SK-N-SH (cell line): ENCODE measurements around the gene CRYBA2. TPM values are rescaled to one million over a fixed set of nuclear protein-coding genes. Genes with fewer than 3 reads are reported as not detected.

Experiments used
- CTCF ChIA-PET: fragments of 300-600, 350-600 bp; formaldehyde crosslinking; extraction: SDS; loops from one replicate; lab custom pipeline; 2021; lab: Yijun Ruan, JAX
- POLR2A ChIA-PET: fragments of 350-600 bp; sonication (Branson Sonifier 250); formaldehyde crosslinking; extraction: SDS; loops from one replicate; lab custom pipeline; 2020; ENCODE audit warnings: antibody characterized with exemption, inconsistent platforms; lab: Yijun Ruan, JAX
- DNase-seq: peaks from one replicate; pipeline ENCODE4 v3.0.0; 2012
- H2AFZ ChIP-seq: fragments of 200-600 bp; sonication (generic); 2 replicates; pipeline ENCODE4 v1.8.1; 2016; ENCODE audit warnings: antibody characterized with exemption, mild to moderate bottlenecking, low read depth
- H3F3A ChIP-seq: fragments of 200-600 bp; sonication (generic); replicated peaks from 2 replicates; pipeline ENCODE3; 2016; ENCODE audit warnings: antibody characterized with exemption, mild to moderate bottlenecking; ENCODE audit not compliant: insufficient read depth
- H3K27ac ChIP-seq, 2 experiments: fragments of 200-500 bp in 1 of 2; fragments of 200-600 bp in 1 of 2; sonication (Bioruptor generic) in 1 of 2; sonication (generic), shearing (Covaris generic) in 1 of 2; 2 replicates each; pipeline versions ENCODE4 v1.5.1 to v1.6.1; 2014 to 2016; ENCODE audit warnings: low read depth in 2 of 2, inconsistent platforms in 1 of 2, low read length in 1 of 2, mild to moderate bottlenecking in 1 of 2, mixed read lengths in 1 of 2
- H3K27me3 ChIP-seq: fragments of 200-600 bp; sonication (generic), shearing (Covaris generic); 2 replicates; pipeline ENCODE4 v1.6.1; 2016; ENCODE audit warnings: mixed run types; ENCODE audit not compliant: insufficient read depth
- H3K36me3 ChIP-seq, 2 experiments: fragments of 200-500 bp in 1 of 2; fragments of 200-600 bp in 1 of 2; sonication (Bioruptor generic) in 1 of 2; sonication (generic) in 1 of 2; replicated peaks in 1 of 2; 2 replicates each; pipeline versions ENCODE3 to v1.5.1; 2014 to 2016; ENCODE audit warnings: low read length in 1 of 2, mild to moderate bottlenecking in 1 of 2; ENCODE audit not compliant: insufficient read depth in 2 of 2, control insufficient read depth in 1 of 2
- H3K4me1 ChIP-seq, 2 experiments: fragments of 200-500 bp in 1 of 2; fragments of 200-600 bp in 1 of 2; sonication (Bioruptor generic) in 1 of 2; sonication (generic), shearing (Covaris generic) in 1 of 2; 2 replicates each; pipeline versions ENCODE4 v1.5.1 to v1.6.1; 2014 to 2016; ENCODE audit warnings: low read depth in 1 of 2, low read length in 1 of 2, mixed run types in 1 of 2; ENCODE audit not compliant: insufficient read depth in 2 of 2, control insufficient read depth in 1 of 2
- H3K4me2 ChIP-seq: fragments of 200-600 bp; sonication (generic), shearing (Covaris generic); 2 replicates; pipeline ENCODE4 v1.6.1; 2017; ENCODE audit warnings: mixed run types
- H3K4me3 ChIP-seq, 2 experiments: fragments of 200-500 bp in 1 of 2; fragments of 200-600 bp in 1 of 2; sonication (Bioruptor generic) in 1 of 2; sonication (generic), shearing (Covaris generic) in 1 of 2; 2 replicates each; pipeline versions ENCODE4 v1.5.1 to v1.8.1; 2014 to 2016; ENCODE audit warnings: low read depth in 2 of 2, inconsistent platforms in 1 of 2, low read length in 1 of 2, mild to moderate bottlenecking in 1 of 2, mixed read lengths in 1 of 2, moderate library complexity in 1 of 2
- H3K79me2 ChIP-seq: fragments of 200-600 bp; sonication (generic); 2 replicates; pipeline ENCODE4 v1.8.1; 2017; ENCODE audit warnings: mild to moderate bottlenecking; ENCODE audit not compliant: insufficient read depth
- H3K9ac ChIP-seq: fragments of 200-600 bp; sonication (generic); 2 replicates; pipeline ENCODE4 v1.6.1; 2017; ENCODE audit warnings: mixed run types
- H3K9me2 ChIP-seq: fragments of 200-600 bp; sonication (generic); 2 replicates; pipeline ENCODE4 v1.6.1; 2017; ENCODE audit warnings: mixed run types
- H3K9me3 ChIP-seq: fragments of 200-600 bp; sonication (generic); 2 replicates; pipeline ENCODE4 v1.6.1; 2017; ENCODE audit warnings: mixed run types, mild to moderate bottlenecking, moderate library complexity
- H4K20me1 ChIP-seq: fragments of 200-600 bp; sonication (generic); 2 replicates; pipeline ENCODE4 v1.6.1; 2017; ENCODE audit warnings: mild to moderate bottlenecking, mixed run types; ENCODE audit not compliant: insufficient read depth
- CHD2 ChIP-seq: fragments of 150-350 bp; IDR thresholded peaks from 2 replicates; pipeline ENCODE4 v1.6.1; 2018; ENCODE audit warnings: low read length; ENCODE audit not compliant: partially characterized antibody
- FOXM1 ChIP-seq: IDR thresholded peaks from 2 replicates; pipeline ENCODE4 v1.4.0; 2012; ENCODE audit warnings: low read depth, mild to moderate bottlenecking
- GABPA ChIP-seq: IDR thresholded peaks from 2 replicates; pipeline ENCODE4 v1.4.0; 2012; ENCODE audit warnings: low read depth, mild to moderate bottlenecking
- JUND ChIP-seq: IDR thresholded peaks from 2 replicates; pipeline ENCODE4 v1.4.0; 2012
- NRF1 ChIP-seq: IDR thresholded peaks from 2 replicates; pipeline ENCODE4 v1.6.1; 2012; ENCODE audit warnings: low read depth, mild to moderate bottlenecking, low read length
- RCOR1 ChIP-seq: fragments of 150-350 bp; IDR thresholded peaks from 2 replicates; pipeline ENCODE4 v1.6.1; 2017; ENCODE audit warnings: antibody characterized with exemption, low read length
- SIN3A ChIP-seq: IDR thresholded peaks from 2 replicates; pipeline ENCODE4 v1.6.1; 2012; ENCODE audit warnings: low read depth, mild to moderate bottlenecking, low read length, moderate library complexity, borderline replicate concordance
- TAF1 ChIP-seq: IDR thresholded peaks from 2 replicates; pipeline ENCODE4 v1.6.1; 2012; ENCODE audit warnings: low read depth, mild to moderate bottlenecking, low read length, moderate library complexity, borderline replicate concordance
- TCF12 ChIP-seq: IDR thresholded peaks from 2 replicates; pipeline ENCODE4 v1.4.0; 2012
- WGBS: methylation state at CpG from one replicate; pipeline ENCODE4 v1.1.6; 2017; ENCODE audit warnings: low lambda C conversion rate; 5-methylcytosine and 5-hydroxymethylcytosine counted together
- polyA plus RNA-seq, 3 experiments: library from polyadenylated mRNA; depleted of rRNA; stranded (reverse); fragments of >200 nt; gene quantifications; 2 replicates each; pipeline ENCODE4 v1.2.3, GENCODE V29; 2012
- TF ChIP-seq, protein P1 (sequence below): IDR thresholded peaks from 2 replicates; pipeline ENCODE4 v1.4.0; 2012; ENCODE audit warnings: low read depth
- TF ChIP-seq, protein P2 (sequence below): IDR thresholded peaks from 2 replicates; pipeline ENCODE4 v1.4.0; 2012; ENCODE audit warnings: low read depth, borderline replicate concordance
- TF ChIP-seq, protein P3 (sequence below): IDR thresholded peaks from 2 replicates; pipeline ENCODE4 v1.4.0; 2012; ENCODE audit warnings: low read depth, borderline replicate concordance

The CRYBA2 gene
- polyA plus RNA-seq, 1 of the 3 experiments (the other 2 are of a cell fraction): not detected

DNA sequence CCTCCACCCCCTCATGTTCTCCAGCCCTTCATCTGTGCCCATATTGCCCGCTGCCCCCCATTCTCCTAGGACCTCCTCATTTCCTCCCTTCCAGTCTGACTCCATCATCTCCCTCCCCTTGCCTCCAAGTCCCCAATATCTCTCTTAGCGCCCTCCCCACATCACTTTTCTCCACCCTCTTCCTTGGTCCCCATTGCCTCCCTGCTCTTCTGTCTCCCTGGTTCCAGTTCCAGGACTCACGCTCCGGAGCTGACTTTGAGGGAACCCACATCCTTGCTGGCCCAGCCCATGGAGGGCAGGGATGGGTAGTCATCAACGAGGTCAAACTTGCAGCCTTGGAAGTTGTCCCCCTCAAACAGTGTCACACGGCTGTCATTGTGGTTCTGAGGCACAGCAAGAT lies 2.6 kb downstream of the CRYBA2 start:
- no peaks in the 10 kb centered on the region for H4K20me1 ChIP-seq
- H3K9ac ChIP-seq: no peak overlapping the region
- peaks cover 0 to 25% of the 10 kb centered on the region in 2 experiments; a peak in 2 of 4 replicates for H3K4me1 ChIP-seq
- H3K79me2 ChIP-seq: no peaks in the 10 kb centered on the region
- no peaks in the 10 kb centered on the region for H3K9me3 ChIP-seq
- TF ChIP-seq TCF12 (no peak), NRF1 (no peak), GABPA (no peak)
- no peak overlapping the region for H3K4me3 ChIP-seq
- no peak for DNase-seq
- H3K27me3 ChIP-seq: peaks cover 13% of the 10 kb centered on the region
- ChIA-PET POLR2A (no interaction called here), CTCF (interaction anchor here (0.7 to 10.9 kb wide), 10 partner anchors 8 to 137 kb away, joined by 3 to 183 read pairs (median 4); partner anchors contain the start of gene FEV)
- H3F3A ChIP-seq: no peaks in the 10 kb centered on the region
- no peak overlapping the region for H3K4me2 ChIP-seq
- WGBS: 47% methylated on average over 6 of the region's 6 CpGs
- no peak overlapping the region for H2AFZ ChIP-seq
- H3K27ac ChIP-seq: no peak overlapping the region
- H3K9me2 ChIP-seq: no peaks in the 10 kb centered on the region
- H3K36me3 ChIP-seq: no peaks in the 10 kb centered on the region

DNA sequence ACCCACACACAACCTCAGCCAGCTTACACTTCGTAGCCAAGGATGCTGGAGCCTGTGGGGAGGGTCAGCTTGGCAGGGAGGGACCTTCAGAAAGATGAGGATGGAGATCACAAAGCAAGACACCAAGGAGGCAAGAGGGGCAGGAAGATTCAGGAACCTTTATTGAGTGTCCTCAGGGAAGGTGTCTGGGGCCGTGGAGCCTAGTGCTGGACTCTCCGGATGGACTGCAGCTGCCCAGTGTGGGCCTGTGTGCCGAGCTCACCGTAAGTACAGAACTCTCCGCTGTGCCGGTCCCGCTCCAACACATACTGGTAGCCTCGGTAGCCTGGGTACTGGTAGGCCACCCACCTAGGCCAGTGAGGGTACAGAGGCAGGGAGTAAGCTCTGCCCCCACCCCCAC lies 3.2 kb downstream of the CRYBA2 start:
- 68% methylated on average over 3 of the region's 9 CpGs for WGBS
- Histone ChIP-seq H3K4me2 (no peak overlapping the region), H3F3A (no peaks in the 10 kb centered on the region), H3K27ac (no peak overlapping the region), H3K4me1 (peaks cover 0 to 24% of the 10 kb centered on the region in 2 experiments; a peak in 2 of 4 replicates), H3K79me2 (no peaks in the 10 kb centered on the region), H3K27me3 (peaks cover 19% of the 10 kb centered on the region), H3K9ac (no peak overlapping the region), H3K36me3 (no peaks in the 10 kb centered on the region)
- DNase-seq: no peak
- TF ChIP-seq CHD2 (no peak), FOXM1 (no peak), RCOR1 (no peak), SIN3A (no peak), NRF1 (no peak), JUND (no peak), TAF1 (no peak)
- TF ChIP-seq, protein P1, sequence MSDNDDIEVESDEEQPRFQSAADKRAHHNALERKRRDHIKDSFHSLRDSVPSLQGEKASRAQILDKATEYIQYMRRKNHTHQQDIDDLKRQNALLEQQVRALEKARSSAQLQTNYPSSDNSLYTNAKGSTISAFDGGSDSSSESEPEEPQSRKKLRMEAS: no peak
- TF ChIP-seq, protein P2, sequence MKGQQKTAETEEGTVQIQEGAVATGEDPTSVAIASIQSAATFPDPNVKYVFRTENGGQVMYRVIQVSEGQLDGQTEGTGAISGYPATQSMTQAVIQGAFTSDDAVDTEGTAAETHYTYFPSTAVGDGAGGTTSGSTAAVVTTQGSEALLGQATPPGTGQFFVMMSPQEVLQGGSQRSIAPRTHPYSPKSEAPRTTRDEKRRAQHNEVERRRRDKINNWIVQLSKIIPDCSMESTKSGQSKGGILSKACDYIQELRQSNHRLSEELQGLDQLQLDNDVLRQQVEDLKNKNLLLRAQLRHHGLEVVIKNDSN: no peak
- TF ChIP-seq, protein P3, sequence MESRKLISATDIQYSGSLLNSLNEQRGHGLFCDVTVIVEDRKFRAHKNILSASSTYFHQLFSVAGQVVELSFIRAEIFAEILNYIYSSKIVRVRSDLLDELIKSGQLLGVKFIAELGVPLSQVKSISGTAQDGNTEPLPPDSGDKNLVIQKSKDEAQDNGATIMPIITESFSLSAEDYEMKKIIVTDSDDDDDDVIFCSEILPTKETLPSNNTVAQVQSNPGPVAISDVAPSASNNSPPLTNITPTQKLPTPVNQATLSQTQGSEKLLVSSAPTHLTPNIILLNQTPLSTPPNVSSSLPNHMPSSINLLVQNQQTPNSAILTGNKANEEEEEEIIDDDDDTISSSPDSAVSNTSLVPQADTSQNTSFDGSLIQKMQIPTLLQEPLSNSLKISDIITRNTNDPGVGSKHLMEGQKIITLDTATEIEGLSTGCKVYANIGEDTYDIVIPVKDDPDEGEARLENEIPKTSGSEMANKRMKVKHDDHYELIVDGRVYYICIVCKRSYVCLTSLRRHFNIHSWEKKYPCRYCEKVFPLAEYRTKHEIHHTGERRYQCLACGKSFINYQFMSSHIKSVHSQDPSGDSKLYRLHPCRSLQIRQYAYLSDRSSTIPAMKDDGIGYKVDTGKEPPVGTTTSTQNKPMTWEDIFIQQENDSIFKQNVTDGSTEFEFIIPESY: no peak
- TF ChIP-seq, all 33 proteins: peak for 0
- no peak overlapping the region for H3K4me3 ChIP-seq
- H3K9me3 ChIP-seq: no peaks in the 10 kb centered on the region
- H4K20me1 ChIP-seq: no peaks in the 10 kb centered on the region
- no peaks in the 10 kb centered on the region for H3K9me2 ChIP-seq
- CTCF ChIA-PET: interaction anchor here (0.9 to 10.9 kb wide), 10 partner anchors 8 to 137 kb away, joined by 3 to 183 read pairs (median 4); partner anchors contain the start of gene FEV
- H2AFZ ChIP-seq: no peak overlapping the region
- POLR2A ChIA-PET: no interaction called here
